Tibial artery (tissue), 4 donors: ENCODE data around the gene ATF7IP2.

Experiments used
- DNase-seq, 2 donors: peaks; one replicate each; pipeline ENCODE4 v3.0.0-alpha.2; 2019
- H3K27ac ChIP-seq, 2 donors: fragments of 200-600 bp; sonication (generic) in 1 of 2; 1 replicate in 1 of 2; 2 replicates in 1 of 2; pipeline ENCODE4 v1.5.1; 2018 to 2019; ENCODE audit warnings: mild to moderate bottlenecking in 1 of 2
- H3K27me3 ChIP-seq, 2 donors: fragments of 200-600 bp; sonication (generic) in 1 of 2; one replicate each; pipeline versions ENCODE4 v1.5.1 to v1.6.0; 2016 to 2019
- H3K36me3 ChIP-seq, 3 donors: fragments of 200-600 bp; sonication (generic) in 2 of 3; one replicate each; pipeline ENCODE4 v1.5.1; 2016 to 2019; ENCODE audit warnings: mild to moderate bottlenecking in 2 of 3
- H3K4me1 ChIP-seq, 4 donors: fragments of 200-600 bp; sonication (generic) in 2 of 4; 1 replicate in 3 of 4; 2 replicates in 1 of 4; pipeline ENCODE4 v1.5.1; 2016 to 2019
- H3K4me3 ChIP-seq, 2 donors: fragments of 200-600 bp; sonication (generic) in 1 of 2; 1 replicate in 1 of 2; 2 replicates in 1 of 2; pipeline ENCODE4 v1.5.1; 2018 to 2019; ENCODE audit warnings: mild to moderate bottlenecking in 2 of 2
- H3K9me3 ChIP-seq, 3 donors: fragments of 200-600 bp; sonication (generic) in 1 of 3; one replicate each; pipeline ENCODE4 v1.5.1; 2016 to 2019
- CTCF ChIP-seq, 2 experiments: fragments of 200-600 bp in 1 of 2; fragments of 450-650 bp in 1 of 2; IDR thresholded peaks; one replicate each; pipeline ENCODE4 v1.5.1; 2017 to 2019; ENCODE audit warnings: antibody characterized with exemption in 2 of 2, mild to moderate bottlenecking in 1 of 2, moderate library complexity in 1 of 2
- intact Hi-C: fragments of 100-400 bp; cut with DNase I; formaldehyde crosslinking; loops from one replicate; pipeline ENCODE4 v1.15.0; 2023; ENCODE audit warnings: low total_unique reads

Gene ATF7IP2

GRCh38 chr16:10495031-10495345 is 109.1 kb downstream of the ATF7IP2 start:
- peaks cover 0 to 8% (median 5%) of the 10 kb centered on the region in 3 donors for H3K9me3 ChIP-seq
- intact Hi-C loops, result no loop called here
- no peaks in the 10 kb centered on the region for H3K27me3 ChIP-seq

GRCh38 chr16:10497132-10498101 is 111.6 kb downstream of the ATF7IP2 start:
- no peak for TF ChIP-seq CTCF (IDR thresholded peaks at IDR 0.05)
- peaks cover 0 to 8% (median 5%) of the 10 kb centered on the region in 3 donors for H3K9me3 ChIP-seq
- H3K4me3 ChIP-seq, result no peak overlapping the region

More at GRCh38 chr16:10495031-10495345, 109.1 kb downstream of the ATF7IP2 start:
- H3K27ac ChIP-seq, result no peak overlapping the region
- peaks cover 0 to 14% (median 0%) of the 10 kb centered on the region in 3 donors for H3K36me3 ChIP-seq
- DNase-seq, result no peak
- no peak overlapping the region for H3K4me3 ChIP-seq
- TF ChIP-seq CTCF (IDR thresholded peaks at IDR 0.05), result no peak
- peaks cover 0 to 7% (median under 1%) of the 10 kb centered on the region in 4 donors for H3K4me1 ChIP-seq

GRCh38 chr16:10500582-10500981 is 114.7 kb downstream of the ATF7IP2 start:
- no peaks in the 10 kb centered on the region for H3K4me1 ChIP-seq
- intact Hi-C loops, result no loop called here
- no peak for DNase-seq

More at GRCh38 chr16:10497132-10498101, 111.6 kb downstream of the ATF7IP2 start:
- Histone ChIP-seq H3K27ac (no peak overlapping the region), H3K27me3 (no peaks in the 10 kb centered on the region), H3K36me3 (peaks cover 0 to 14% (median 0%) of the 10 kb centered on the region in 3 donors), H3K4me1 (no peaks in the 10 kb centered on the region)
- DNase-seq, result no peak
- intact Hi-C loops, result no loop called here

GRCh38 chr16:10501016-10501607 is 115.3 kb downstream of the ATF7IP2 start:
- no peak for DNase-seq
- H3K36me3 ChIP-seq, result peaks cover 0 to 2% (median 0%) of the 10 kb centered on the region in 3 donors
- no peaks in the 10 kb centered on the region for H3K4me1 ChIP-seq
- no peak overlapping the region for H3K27ac ChIP-seq
- no peak for TF ChIP-seq CTCF (IDR thresholded peaks at IDR 0.05)
- intact Hi-C loops, result no loop called here
- H3K4me3 ChIP-seq, result no peak overlapping the region
- no peaks in the 10 kb centered on the region for H3K9me3 ChIP-seq
- no peaks in the 10 kb centered on the region for H3K27me3 ChIP-seq

More at GRCh38 chr16:10500582-10500981, 114.7 kb downstream of the ATF7IP2 start:
- Histone ChIP-seq H3K36me3 (peaks cover 0 to 5% (median 0%) of the 10 kb centered on the region in 3 donors), H3K4me3 (no peak overlapping the region), H3K27me3 (no peaks in the 10 kb centered on the region), H3K27ac (no peak overlapping the region), H3K9me3 (peaks cover 0 to under 1% (median 0%) of the 10 kb centered on the region in 3 donors)
- TF ChIP-seq CTCF (IDR thresholded peaks at IDR 0.05), result no peak

GRCh38 chr16:10502776-10503175 is 116.9 kb downstream of the ATF7IP2 start:
- no peak for TF ChIP-seq CTCF (IDR thresholded peaks at IDR 0.05)
- no peak for DNase-seq
- peaks cover 0 to 9% (median 1%) of the 10 kb centered on the region in 3 donors for H3K36me3 ChIP-seq
- no peaks in the 10 kb centered on the region for H3K9me3 ChIP-seq
- no peak overlapping the region for H3K4me3 ChIP-seq
- intact Hi-C loops, result no loop called here
- no peaks in the 10 kb centered on the region for H3K4me1 ChIP-seq
- H3K27me3 ChIP-seq, result no peaks in the 10 kb centered on the region
- H3K27ac ChIP-seq, result no peak overlapping the region
